Activated CD4-positive, alpha-beta T cell treated with anti-CD3 and anti-CD28 coated beads, Interleukin-2, amount 10 ng/mL, durations not matched to agents 24 days and 14 days (primary cell): Measurements from ENCODE around the gene NTNG2. TPM values are rescaled to one million over a fixed set of nuclear protein-coding genes. Genes with fewer than 3 reads are reported as not detected.

Experiments
- DNase-seq: peaks from one replicate; pipeline ENCODE4 v3.0.0; 2022
- H3K27ac Mint-ChIP-seq: one replicate; pipeline ENCODE4 v1.8.0; 2022; ENCODE audit warnings: mild to moderate bottlenecking, mixed read lengths
- H3K27me3 Mint-ChIP-seq: one replicate; pipeline ENCODE4 v1.8.0; 2022; ENCODE audit warnings: mixed read lengths
- H3K36me3 Mint-ChIP-seq: one replicate; pipeline ENCODE4 v1.8.0; 2022; ENCODE audit warnings: low read depth, mild to moderate bottlenecking, mixed read lengths
- H3K4me1 Mint-ChIP-seq: one replicate; pipeline ENCODE4 v1.8.0; 2021; ENCODE audit warnings: mixed read lengths
- H3K4me3 Mint-ChIP-seq: one replicate; pipeline ENCODE4 v1.8.0; 2022; ENCODE audit warnings: mild to moderate bottlenecking, moderate library complexity, mixed read lengths
- H3K9me3 Mint-ChIP-seq: one replicate; pipeline ENCODE4 v1.8.0; 2021; ENCODE audit warnings: mixed read lengths
- intact Hi-C: fragments of 100-400 bp; cut with micrococcal nuclease; formaldehyde crosslinking; loops from one replicate; pipeline ENCODE4 v1.15.1; 2023
- total RNA-seq: library from RNA; stranded (reverse); gene quantifications from 2 replicates; pipeline ENCODE4 v1.2.3, GENCODE V29; 2022

The NTNG2 gene
- total RNA-seq, 1 donor from 2014 or later = 1.7 TPM

- Mint-ChIP-seq H3K9me3 (no peaks in the 10 kb centered on the region), H3K36me3 (no peaks in the 10 kb centered on the region), H3K27me3 (no peaks in the 10 kb centered on the region), H3K4me1 (peaks cover 7% of the 10 kb centered on the region), H3K4me3 (no peak overlapping the region), H3K27ac (no peak overlapping the region)
- no peak for DNase-seq
- intact Hi-C loops = no loop called here
These were observed 71.3 kb downstream of the NTNG2 start for GRCh38 chr9:132233138-132233537.

DNA sequence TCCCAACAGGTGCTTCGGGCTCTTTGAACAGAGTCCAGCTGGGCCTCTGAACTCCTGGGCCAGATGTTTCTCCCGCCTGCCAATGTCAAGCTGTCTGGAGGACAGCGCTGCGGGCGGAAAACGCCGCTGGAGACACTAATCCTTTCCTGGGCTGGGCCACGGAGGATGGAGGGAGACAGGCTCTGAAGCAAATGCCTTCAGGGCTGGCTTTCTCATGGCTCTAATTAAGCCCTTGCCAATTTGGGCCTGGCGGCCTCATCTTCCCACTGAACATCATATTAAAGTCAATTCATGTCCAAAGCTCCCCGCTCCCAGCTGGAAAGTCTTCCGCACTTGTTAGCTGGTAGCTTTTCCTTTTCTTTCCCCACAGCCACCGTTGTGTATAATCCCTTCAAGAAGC, 72.7 kb downstream of the NTNG2 start:
- no peaks in the 10 kb centered on the region for H3K9me3 Mint-ChIP-seq
- H3K4me3 Mint-ChIP-seq = no peak overlapping the region
- peaks cover 7% of the 10 kb centered on the region for H3K4me1 Mint-ChIP-seq
- no peaks in the 10 kb centered on the region for H3K36me3 Mint-ChIP-seq
- intact Hi-C loops = no loop called here
- H3K27me3 Mint-ChIP-seq = peaks cover 5% of the 10 kb centered on the region
- no peak overlapping the region for H3K27ac Mint-ChIP-seq
- no peak for DNase-seq

GRCh38 chr9:132235125-132235524, 73.3 kb downstream of the NTNG2 start:
- H3K4me1 Mint-ChIP-seq = peaks cover 7% of the 10 kb centered on the region
- intact Hi-C loops = no loop called here

GRCh38 chr9:132235894-132236661, 74.2 kb downstream of the NTNG2 start:
- peaks cover 6% of the 10 kb centered on the region for H3K27me3 Mint-ChIP-seq
- H3K36me3 Mint-ChIP-seq = no peaks in the 10 kb centered on the region
- H3K4me1 Mint-ChIP-seq = peaks cover 7% of the 10 kb centered on the region
- H3K27ac Mint-ChIP-seq = no peak overlapping the region
- H3K4me3 Mint-ChIP-seq = no peak overlapping the region
- H3K9me3 Mint-ChIP-seq = no peaks in the 10 kb centered on the region
- DNase-seq = peak; percentile 94
- intact Hi-C loops = loop anchor here (1.0 to 2.0 kb wide), 3 partner anchors 67 to 481 kb away; no protein-coding TSS in a partner anchor

More at GRCh38 chr9:132235125-132235524, 73.3 kb downstream of the NTNG2 start:
- no peaks in the 10 kb centered on the region for H3K9me3 Mint-ChIP-seq
- H3K27me3 Mint-ChIP-seq = peaks cover 6% of the 10 kb centered on the region
- H3K36me3 Mint-ChIP-seq = no peaks in the 10 kb centered on the region
- no peak for DNase-seq
- H3K4me3 Mint-ChIP-seq = no peak overlapping the region
- no peak overlapping the region for H3K27ac Mint-ChIP-seq

DNA sequence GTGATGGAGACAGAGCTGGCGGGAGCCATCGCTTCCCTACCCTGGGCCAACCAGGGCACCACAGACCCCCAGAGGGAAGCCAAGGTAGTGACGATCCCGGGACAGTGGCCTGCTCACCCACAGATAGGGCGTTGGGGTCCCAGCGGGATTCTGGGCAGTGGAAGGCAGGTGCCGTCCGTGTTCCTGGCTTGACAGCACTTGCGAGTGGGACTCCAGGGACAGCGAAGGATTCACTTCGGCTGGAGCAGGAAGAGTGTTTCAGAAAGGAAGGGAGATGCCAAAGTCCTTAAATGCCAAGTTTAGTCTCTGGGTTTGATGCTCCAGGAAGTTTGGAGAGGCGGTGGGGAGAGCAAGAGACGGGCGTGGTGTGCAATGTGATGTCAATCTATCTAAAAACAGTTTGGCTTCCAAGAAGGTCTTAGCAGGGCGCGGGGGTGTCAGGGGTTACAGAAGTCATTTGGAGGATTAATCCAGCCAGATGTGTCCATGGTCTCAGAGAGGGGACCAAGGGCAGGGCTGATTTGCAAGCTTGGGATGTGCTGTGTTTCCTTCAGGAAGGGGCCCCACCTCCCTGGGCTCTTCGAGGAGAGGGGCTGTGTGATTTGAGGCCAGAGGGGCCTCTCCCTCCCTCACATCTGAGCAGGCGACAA, 74.9 kb downstream of the NTNG2 start:
- Mint-ChIP-seq H3K27me3 (peaks cover 7% of the 10 kb centered on the region), H3K9me3 (no peaks in the 10 kb centered on the region), H3K27ac (no peak overlapping the region), H3K36me3 (no peaks in the 10 kb centered on the region), H3K4me1 (peaks cover 10% of the 10 kb centered on the region), H3K4me3 (no peak overlapping the region)
- DNase-seq = no peak
- intact Hi-C loops = loop anchor here (1.0 to 2.0 kb wide), 3 partner anchors 67 to 482 kb away; no protein-coding TSS in a partner anchor

DNA sequence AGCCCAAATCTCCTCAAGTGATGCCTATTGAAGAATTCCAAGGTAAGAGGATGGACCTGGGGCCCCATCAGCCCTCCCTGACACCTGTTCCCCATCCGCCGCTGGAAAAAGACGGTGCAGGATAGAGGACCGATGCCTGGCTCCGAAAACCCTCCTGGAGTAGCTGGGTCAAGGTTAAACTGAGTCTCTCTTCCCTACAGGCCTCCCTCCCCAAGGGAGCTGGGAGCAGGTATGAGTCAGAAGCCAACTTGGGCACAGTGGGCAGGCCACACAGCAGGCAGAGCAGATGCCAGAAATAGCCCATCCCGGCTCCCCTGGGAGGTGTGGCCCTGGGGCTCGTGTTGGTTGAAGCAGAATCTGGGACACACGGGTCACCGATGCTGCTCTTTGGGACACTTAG, 75.6 kb downstream of the NTNG2 start:
- no peaks in the 10 kb centered on the region for H3K9me3 Mint-ChIP-seq

GRCh38 chr9:132238026-132238972, 76.4 kb downstream of the NTNG2 start:
- Mint-ChIP-seq H3K36me3 (no peaks in the 10 kb centered on the region), H3K4me1 (peaks cover 15% of the 10 kb centered on the region), H3K9me3 (no peaks in the 10 kb centered on the region), H3K27me3 (peaks cover 10% of the 10 kb centered on the region), H3K4me3 (no peak overlapping the region), H3K27ac (no peak overlapping the region)
- peak; percentile 62 for DNase-seq
- intact Hi-C loops = no loop called here

More for the DNA sequence above, 75.6 kb downstream of the NTNG2 start:
- Mint-ChIP-seq H3K4me3 (no peak overlapping the region), H3K4me1 (peaks cover 13% of the 10 kb centered on the region), H3K36me3 (no peaks in the 10 kb centered on the region), H3K27ac (no peak overlapping the region), H3K27me3 (peaks cover 10% of the 10 kb centered on the region)
- intact Hi-C loops = loop anchor here (2.0 kb wide), 1 partner anchor 483 kb away; no protein-coding TSS in a partner anchor
- DNase-seq = no peak

- Mint-ChIP-seq H3K36me3 (no peaks in the 10 kb centered on the region), H3K9me3 (no peaks in the 10 kb centered on the region), H3K4me3 (no peak overlapping the region), H3K4me1 (peaks cover 15% of the 10 kb centered on the region), H3K27ac (no peak overlapping the region), H3K27me3 (peaks cover 12% of the 10 kb centered on the region)
- intact Hi-C loops = no loop called here
- no peak for DNase-seq
These were observed 77.1 kb downstream of the NTNG2 start for GRCh38 chr9:132238992-132239391.

DNA sequence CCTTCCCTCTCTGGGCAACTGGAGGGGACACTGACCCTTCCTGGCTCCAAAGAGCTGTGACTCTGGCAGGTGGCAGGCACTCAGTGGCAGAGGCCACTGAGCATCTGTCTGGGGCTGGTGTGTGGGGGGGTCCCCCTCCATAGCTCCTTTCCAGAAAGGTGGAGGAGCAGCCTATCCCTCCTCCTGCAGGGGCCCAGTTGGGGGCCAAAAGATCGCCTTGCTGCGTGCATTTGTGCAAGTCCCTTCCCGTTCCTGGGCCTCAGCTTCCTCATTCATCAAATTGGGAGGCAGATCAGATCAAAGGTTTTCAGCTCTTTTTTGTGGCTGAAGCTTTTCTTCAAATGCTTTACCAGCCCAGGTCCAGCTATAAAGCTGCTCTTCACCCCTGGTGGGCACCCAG, 77.7 kb downstream of the NTNG2 start:
- no peaks in the 10 kb centered on the region for H3K36me3 Mint-ChIP-seq
- peaks cover 15% of the 10 kb centered on the region for H3K4me1 Mint-ChIP-seq
- intact Hi-C loops = no loop called here
- peaks cover 16% of the 10 kb centered on the region for H3K27me3 Mint-ChIP-seq
- no peaks in the 10 kb centered on the region for H3K9me3 Mint-ChIP-seq
- no peak for DNase-seq
- H3K27ac Mint-ChIP-seq = no peak overlapping the region
- no peak overlapping the region for H3K4me3 Mint-ChIP-seq

DNA sequence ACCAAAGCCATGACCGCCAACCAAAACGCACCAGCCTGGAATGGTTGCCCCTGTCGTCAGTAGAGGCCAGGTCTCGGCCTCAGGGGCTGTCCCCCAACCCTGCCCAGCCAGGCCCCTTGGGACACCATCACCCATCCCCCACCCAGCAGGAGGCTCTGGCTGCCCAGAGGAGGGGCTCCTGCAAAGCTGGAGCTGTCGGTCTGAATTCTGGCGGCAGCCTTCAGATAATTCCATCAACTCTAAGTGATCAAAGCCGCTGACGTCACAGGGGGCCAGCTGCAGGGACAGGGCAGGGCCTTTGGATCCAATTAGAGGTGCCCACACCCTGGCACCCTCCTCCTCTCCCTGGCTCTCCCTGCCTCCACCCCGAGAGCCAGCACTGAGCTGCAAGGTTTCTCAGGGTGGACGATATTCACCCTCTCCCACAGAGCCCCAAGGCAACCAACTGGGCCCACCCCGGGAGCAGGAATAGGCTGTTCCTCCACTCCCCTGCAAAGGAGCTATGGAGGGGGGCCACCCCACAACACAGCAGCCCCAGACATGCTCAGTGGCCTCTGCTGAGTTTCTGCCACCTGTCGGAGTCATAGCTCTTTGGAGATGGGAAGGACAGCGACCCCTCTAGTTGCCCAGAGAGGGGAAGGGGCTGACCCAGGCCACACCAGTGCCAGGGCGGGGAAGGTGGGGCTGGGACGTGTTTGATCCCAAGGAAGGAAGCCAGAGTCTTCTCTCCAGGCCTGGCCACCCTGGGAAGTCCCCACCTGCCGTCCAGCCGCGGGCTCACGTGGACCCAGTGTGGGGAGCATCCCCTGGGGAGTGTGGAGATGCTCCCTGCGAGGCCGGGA, 78.4 kb downstream of the NTNG2 start:
- intact Hi-C loops = loop anchor here (10.0 kb wide), 1 partner anchor 735 kb away; the partner anchor contains the start of gene POMT1
- Mint-ChIP-seq H3K27ac (no peak overlapping the region), H3K27me3 (peaks cover 19% of the 10 kb centered on the region), H3K36me3 (no peaks in the 10 kb centered on the region), H3K4me1 (peaks cover 15% of the 10 kb centered on the region), H3K4me3 (no peak overlapping the region), H3K9me3 (no peaks in the 10 kb centered on the region)
- peak; percentile 63 for DNase-seq

- Mint-ChIP-seq H3K27ac (peak overlapping the region; percentile 90), H3K4me3 (peak overlapping the region; percentile 95), H3K4me1 (peaks cover 14% of the 10 kb centered on the region), H3K27me3 (peaks cover 25% of the 10 kb centered on the region), H3K9me3 (no peaks in the 10 kb centered on the region), H3K36me3 (no peaks in the 10 kb centered on the region)
- intact Hi-C loops = loop anchor here (1.0 to 10.0 kb wide), 2 partner anchors 162 to 736 kb away; partner anchors contain the start of genes MED27 and POMT1
- peak; percentile 99 for DNase-seq
These were observed 79.1 kb downstream of the NTNG2 start for GRCh38 chr9:132240841-132241482.

- H3K27ac Mint-ChIP-seq = peak overlapping the region; percentile 90
- H3K9me3 Mint-ChIP-seq = no peaks in the 10 kb centered on the region
- intact Hi-C loops = loop anchor here (1.0 to 10.0 kb wide), 2 partner anchors 162 to 737 kb away; partner anchors contain the start of genes MED27 and POMT1
- H3K4me1 Mint-ChIP-seq = peaks cover 10% of the 10 kb centered on the region
- DNase-seq = no peak
- peak overlapping the region; percentile 95 for H3K4me3 Mint-ChIP-seq
- peaks cover 27% of the 10 kb centered on the region for H3K27me3 Mint-ChIP-seq
- no peaks in the 10 kb centered on the region for H3K36me3 Mint-ChIP-seq
These were observed 79.6 kb downstream of the NTNG2 start for GRCh38 chr9:132241483-132241839.
